ENCODE measurements around the gene IL1RAPL2.

Gene IL1RAPL2

DNA sequence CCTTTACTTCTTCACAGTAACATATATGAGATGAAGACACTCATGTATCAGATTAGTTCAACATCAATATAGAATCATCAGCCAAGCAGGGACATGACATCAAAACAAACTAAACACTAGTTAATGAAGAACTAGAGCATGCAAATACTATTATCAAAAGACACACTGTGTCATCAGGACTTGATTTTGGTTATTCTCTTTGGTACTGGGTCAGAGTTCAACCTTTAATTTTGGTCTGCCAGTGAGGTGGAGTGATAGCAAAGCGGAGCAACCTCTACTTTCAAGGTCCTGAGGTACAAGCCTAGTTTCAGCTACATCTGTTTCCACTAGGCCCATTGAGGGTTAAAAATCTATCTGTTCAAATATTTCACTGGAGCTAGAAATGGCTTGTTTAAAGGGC is 584.0 kb downstream of the IL1RAPL2 start:
- no peak for DNase-seq (ENCODE audit: low read depth)
- TF ChIP-seq, protein P1, sequence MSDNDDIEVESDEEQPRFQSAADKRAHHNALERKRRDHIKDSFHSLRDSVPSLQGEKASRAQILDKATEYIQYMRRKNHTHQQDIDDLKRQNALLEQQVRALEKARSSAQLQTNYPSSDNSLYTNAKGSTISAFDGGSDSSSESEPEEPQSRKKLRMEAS (IDR thresholded peaks at IDR 0.05; ENCODE audit: low read depth, low read length) = no peak
- TF ChIP-seq, protein P2, sequence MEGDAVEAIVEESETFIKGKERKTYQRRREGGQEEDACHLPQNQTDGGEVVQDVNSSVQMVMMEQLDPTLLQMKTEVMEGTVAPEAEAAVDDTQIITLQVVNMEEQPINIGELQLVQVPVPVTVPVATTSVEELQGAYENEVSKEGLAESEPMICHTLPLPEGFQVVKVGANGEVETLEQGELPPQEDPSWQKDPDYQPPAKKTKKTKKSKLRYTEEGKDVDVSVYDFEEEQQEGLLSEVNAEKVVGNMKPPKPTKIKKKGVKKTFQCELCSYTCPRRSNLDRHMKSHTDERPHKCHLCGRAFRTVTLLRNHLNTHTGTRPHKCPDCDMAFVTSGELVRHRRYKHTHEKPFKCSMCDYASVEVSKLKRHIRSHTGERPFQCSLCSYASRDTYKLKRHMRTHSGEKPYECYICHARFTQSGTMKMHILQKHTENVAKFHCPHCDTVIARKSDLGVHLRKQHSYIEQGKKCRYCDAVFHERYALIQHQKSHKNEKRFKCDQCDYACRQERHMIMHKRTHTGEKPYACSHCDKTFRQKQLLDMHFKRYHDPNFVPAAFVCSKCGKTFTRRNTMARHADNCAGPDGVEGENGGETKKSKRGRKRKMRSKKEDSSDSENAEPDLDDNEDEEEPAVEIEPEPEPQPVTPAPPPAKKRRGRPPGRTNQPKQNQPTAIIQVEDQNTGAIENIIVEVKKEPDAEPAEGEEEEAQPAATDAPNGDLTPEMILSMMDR (IDR thresholded peaks at IDR 0.05; ENCODE audit: low read depth, low read length) = no peak
- TF ChIP-seq MYC (IDR thresholded peaks at IDR 0.05; ENCODE audit: low read depth, low read length) (no peak), POLR2A (IDR thresholded peaks at IDR 0.05; ENCODE audit: extremely low read depth, insufficient read length) (no peak)
- H3K4me3 ChIP-seq (ENCODE audit: low read depth, low read length) = no peak overlapping the region

DNA sequence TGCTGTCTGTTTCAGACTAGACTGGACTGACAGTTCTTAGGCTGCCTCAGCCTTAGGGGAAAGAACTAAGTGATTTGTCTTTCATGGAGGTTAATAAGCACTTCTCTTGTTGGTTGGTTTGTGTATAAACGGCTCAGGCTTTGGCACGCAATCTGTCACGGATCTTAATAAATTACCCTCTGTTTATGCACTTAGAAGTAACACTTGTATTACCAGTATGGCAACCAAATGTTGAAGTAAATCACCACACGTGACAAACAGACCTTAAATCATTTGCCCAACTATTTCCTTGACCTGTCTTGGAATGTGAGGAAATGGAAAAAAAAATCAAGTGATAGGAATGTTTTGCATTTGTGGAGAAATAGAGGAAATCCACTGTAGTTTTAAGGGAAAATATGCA is 584.6 kb downstream of the IL1RAPL2 start:
- DNase-seq (ENCODE audit: low read depth) = no peak
- H3K4me3 ChIP-seq (ENCODE audit: low read depth, low read length) = no peak overlapping the region
- TF ChIP-seq, protein P1 (IDR thresholded peaks at IDR 0.05; ENCODE audit: low read depth, low read length) = no peak
- TF ChIP-seq POLR2A (IDR thresholded peaks at IDR 0.05; ENCODE audit: extremely low read depth, insufficient read length) (no peak), MYC (IDR thresholded peaks at IDR 0.05; ENCODE audit: low read depth, low read length) (no peak)
- TF ChIP-seq, protein P2 (IDR thresholded peaks at IDR 0.05; ENCODE audit: low read depth, low read length) = no peak

DNA sequence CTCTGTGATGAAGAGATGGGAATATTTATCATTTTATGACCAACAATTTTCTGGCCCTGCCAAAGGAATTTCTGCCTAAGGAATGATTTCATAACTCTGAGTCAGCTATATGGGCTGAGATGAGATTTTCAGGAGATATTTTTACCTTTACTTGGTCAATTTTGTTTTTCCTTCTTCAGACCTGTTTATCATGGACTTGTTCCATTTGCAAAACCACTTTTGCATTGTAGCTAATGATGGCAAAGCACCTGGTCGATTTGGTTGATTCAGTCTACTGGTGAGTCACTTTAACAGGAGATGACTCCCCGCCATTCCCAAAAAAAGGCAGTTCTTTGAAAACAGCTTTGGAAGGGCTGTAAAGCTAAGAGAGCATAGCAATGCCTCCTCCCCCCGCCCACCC is 601.2 kb downstream of the IL1RAPL2 start:
- DNase-seq (ENCODE audit: low read depth) = no peak
- H3K4me3 ChIP-seq (ENCODE audit: low read depth, low read length) = no peak overlapping the region
- TF ChIP-seq POLR2A (IDR thresholded peaks at IDR 0.05; ENCODE audit: extremely low read depth, insufficient read length) (no peak), MYC (IDR thresholded peaks at IDR 0.05; ENCODE audit: low read depth, low read length) (no peak)
- TF ChIP-seq, protein P2 (IDR thresholded peaks at IDR 0.05; ENCODE audit: low read depth, low read length) = no peak
- TF ChIP-seq, protein P1 (IDR thresholded peaks at IDR 0.05; ENCODE audit: low read depth, low read length) = no peak

DNA sequence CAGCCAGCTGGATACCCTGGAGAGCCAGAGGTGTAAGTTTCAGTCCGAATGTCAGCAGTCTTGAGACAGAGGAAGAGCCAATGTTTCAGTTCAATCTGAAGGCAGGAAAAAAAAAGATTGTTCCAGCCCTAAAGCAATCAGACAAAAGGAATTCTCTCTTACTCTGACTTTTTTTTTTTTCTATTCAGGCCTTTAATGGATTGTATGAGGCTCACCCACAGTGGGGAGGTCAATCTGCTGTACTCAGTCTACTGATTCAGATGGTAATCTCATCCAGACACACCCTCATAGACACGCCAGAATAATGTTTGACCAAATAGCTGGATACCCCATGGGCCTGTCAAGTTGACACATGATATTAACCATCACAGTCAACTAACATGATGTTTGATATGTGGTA is 602.6 kb downstream of the IL1RAPL2 start:
- no peak overlapping the region for H3K4me3 ChIP-seq (ENCODE audit: low read depth, low read length)
- DNase-seq (ENCODE audit: low read depth) = no peak
- TF ChIP-seq, protein P1 (IDR thresholded peaks at IDR 0.05; ENCODE audit: low read depth, low read length) = no peak
- TF ChIP-seq POLR2A (IDR thresholded peaks at IDR 0.05; ENCODE audit: extremely low read depth, insufficient read length) (no peak), MYC (IDR thresholded peaks at IDR 0.05; ENCODE audit: low read depth, low read length) (no peak)
- TF ChIP-seq, protein P2 (IDR thresholded peaks at IDR 0.05; ENCODE audit: low read depth, low read length) = no peak

DNA sequence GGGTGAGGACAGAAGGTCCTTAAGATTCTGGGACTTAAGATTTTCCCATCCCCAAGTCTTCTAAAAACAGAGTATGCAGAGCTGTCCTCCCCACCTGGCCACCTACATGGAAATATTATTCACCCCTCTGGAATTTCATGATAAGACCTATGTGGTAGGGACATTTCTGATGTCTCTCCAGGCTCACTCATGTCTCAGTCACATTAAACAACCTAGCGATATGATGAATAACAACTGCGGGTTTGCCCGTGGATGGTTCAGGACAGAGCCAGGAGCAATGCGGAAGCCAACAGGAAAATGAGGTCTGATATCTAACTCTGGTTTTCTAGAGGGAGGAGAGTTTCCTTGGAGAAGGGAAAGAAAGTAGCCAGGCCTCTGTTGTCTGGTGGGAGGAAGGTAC is 607.1 kb downstream of the IL1RAPL2 start:
- no peak overlapping the region for H3K4me3 ChIP-seq (ENCODE audit: low read depth, low read length)
- TF ChIP-seq, protein P2 (IDR thresholded peaks at IDR 0.05; ENCODE audit: low read depth, low read length) = no peak
- TF ChIP-seq, protein P1 (IDR thresholded peaks at IDR 0.05; ENCODE audit: low read depth, low read length) = no peak
- TF ChIP-seq MYC (IDR thresholded peaks at IDR 0.05; ENCODE audit: low read depth, low read length) (no peak), POLR2A (IDR thresholded peaks at IDR 0.05; ENCODE audit: extremely low read depth, insufficient read length) (no peak)
- DNase-seq (ENCODE audit: low read depth) = no peak

DNA sequence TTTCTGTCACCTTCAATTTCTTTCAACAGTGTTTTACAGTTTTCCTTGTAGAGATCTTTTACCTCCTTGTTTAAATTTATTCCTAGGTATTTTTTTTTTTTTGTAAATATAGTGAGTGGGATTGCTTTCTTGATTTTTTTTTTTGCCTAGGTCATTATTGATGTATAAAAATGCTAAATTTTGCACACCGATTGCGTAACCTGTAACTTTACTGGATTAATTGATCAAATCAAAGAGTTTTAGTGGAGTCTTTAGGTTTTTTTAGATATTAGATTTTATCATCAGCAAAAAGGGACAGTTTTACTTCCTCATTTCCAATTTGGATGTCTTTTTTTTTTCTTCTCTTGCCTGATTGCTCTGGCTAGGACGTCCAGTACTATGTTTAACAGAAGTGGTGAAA is 613.6 kb downstream of the IL1RAPL2 start:
- DNase-seq (ENCODE audit: low read depth) = no peak
- no peak overlapping the region for H3K4me3 ChIP-seq (ENCODE audit: low read depth, low read length)
- TF ChIP-seq MYC (IDR thresholded peaks at IDR 0.05; ENCODE audit: low read depth, low read length) (no peak), POLR2A (IDR thresholded peaks at IDR 0.05; ENCODE audit: extremely low read depth, insufficient read length) (no peak)
- TF ChIP-seq, protein P2 (IDR thresholded peaks at IDR 0.05; ENCODE audit: low read depth, low read length) = no peak
- TF ChIP-seq, protein P1 (IDR thresholded peaks at IDR 0.05; ENCODE audit: low read depth, low read length) = no peak

Data from NB4 (cell line).